Stimulated activated CD8-positive, alpha-beta memory T cell treated with anti-CD3 and anti-CD28 coated beads, Interleukin-7, amount 100 ng/mL, for 24 hours (primary cell): ENCODE data around the gene PRKG1.
"Not testable (repeated sequence)": the region's sequence is repeated elsewhere in the genome, so short reads cannot be mapped to it uniquely, and the experiment has no call there.

Experiments used
- DNase-seq: peaks from one replicate; pipeline ENCODE4 v3.0.0-alpha.2; 2020; ENCODE audit warnings: low read depth

PRKG1 gene

DNA sequence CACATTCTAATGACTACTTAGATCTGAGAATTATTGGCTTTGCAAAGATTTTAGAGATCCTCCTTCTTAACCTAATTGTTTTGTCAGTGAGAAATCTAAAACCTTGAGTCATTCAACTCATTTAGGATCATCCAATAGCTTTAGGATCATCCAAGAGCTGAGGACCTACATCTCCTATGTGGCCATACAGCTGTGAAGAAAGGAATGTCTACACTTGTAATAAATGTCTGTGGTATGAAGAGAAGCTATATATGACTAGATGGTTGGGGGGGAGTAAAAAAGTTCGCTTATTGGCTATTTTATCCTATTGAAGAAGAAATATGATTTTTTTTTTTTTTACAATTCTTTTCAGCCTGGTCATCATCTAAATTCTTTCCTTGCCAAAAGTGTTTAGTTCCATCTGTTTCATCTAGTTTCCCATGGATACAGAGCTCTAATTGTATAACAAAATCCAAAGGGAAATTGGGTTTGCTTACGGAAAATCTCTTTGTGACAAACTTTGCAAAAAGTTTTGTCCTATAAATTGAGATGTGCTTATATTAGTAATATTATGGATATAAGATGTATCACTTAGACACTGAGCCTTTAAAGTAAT lies 196.7 kb downstream of the PRKG1 start:
- DNase-seq, result no peak

DNA sequence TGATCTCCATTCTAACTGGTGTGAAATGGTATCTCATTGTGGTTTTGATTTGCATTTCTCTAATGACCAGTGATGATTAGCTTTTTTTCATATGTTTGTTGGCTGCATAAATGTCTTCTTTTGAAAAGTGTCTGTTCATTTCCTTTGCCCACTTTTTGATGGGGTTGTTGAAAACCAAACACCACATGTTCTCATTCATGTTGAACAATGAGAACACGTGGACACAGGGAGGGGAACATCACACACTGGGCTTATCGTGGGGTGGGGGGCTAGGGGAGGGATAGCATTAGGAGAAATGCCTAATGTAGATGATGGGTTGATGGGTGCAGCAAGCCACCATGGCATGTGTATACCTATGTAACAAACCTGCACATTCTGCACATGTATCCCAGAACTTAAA lies 197.8 kb downstream of the PRKG1 start:
- not testable (repeated sequence) for DNase-seq

DNA sequence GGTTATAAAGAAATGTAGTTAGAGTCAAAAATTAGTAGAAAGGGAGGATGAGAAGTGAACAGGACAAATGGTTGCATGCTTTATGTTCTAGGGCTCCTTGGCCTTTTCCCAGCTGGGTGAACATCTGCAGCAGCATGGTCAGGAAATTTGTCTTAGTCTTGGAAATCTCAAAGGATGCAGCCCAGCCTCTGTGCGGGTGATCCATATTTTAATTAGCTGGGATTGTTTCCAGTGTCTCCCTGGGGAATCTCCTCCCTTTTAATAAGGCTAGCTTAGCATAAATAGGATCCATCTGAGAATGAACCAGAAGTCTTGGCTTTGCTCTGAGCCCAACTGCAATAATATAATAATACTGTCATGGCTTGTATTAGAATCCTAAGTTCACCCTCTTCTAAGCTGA lies 198.3 kb downstream of the PRKG1 start:
- no peak for DNase-seq

- DNase-seq, result no peak
These were observed 199.3 kb downstream of the PRKG1 start for GRCh38 chr10:51273574-51273973.

DNA sequence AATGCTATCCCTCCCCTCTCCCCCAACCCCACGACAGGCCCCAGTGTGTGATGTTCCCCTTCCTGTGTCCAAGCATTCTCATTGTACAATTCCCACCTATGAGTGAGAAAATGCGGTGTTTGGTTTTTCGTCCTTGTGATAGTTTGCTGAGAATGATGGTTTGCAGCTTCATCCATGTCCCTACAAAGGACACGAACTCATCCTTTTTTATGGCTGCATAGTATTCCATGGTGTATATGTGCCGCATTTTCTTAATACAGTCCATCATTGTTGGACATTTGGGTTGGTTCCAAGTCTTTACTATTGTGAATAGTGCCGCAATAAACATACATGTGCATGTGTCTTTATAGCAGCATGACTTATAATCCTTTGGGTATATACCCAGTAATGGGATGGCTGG lies 201.8 kb downstream of the PRKG1 start:
- DNase-seq, result not testable (repeated sequence)

DNA sequence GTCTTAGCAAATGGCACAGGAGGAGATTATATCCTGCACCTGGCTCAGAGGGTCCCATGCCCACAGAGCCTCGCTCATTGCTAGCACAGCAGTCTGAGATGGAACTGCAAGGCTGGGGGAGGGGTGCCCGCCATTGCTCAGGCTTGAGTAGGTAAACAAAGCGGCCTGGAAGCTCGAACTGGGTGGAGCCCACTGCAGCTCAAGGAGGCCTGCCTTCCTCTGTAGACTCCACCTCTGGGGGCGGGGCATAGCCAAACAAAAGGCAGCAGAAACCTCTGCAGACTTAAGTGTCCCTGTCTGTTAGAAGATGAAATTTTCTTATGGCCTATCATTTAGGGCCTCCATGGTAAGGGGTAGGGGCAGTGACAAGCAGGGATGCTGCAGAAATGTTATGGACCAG lies 207.1 kb downstream of the PRKG1 start:
- DNase-seq, result not testable (repeated sequence)

DNA sequence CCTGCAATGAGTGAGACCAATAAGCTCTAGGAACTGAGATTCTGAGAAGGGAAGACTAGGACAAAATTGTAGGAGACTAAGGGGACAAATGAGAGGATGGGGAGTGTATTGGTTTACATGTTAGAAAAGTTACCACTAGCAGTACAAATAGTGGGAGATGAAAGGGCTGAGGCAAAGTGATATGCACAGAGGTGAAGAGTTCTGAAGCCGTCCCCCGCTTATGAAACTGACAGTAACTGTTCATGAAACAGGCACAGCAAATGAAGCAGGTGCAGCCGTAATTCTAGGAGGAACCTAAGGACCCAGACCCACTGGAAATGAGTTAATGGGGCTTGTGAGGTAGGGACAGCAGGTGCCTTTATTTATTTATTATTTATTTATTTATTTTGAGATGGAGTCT lies 211.3 kb downstream of the PRKG1 start:
- no peak for DNase-seq

DNA sequence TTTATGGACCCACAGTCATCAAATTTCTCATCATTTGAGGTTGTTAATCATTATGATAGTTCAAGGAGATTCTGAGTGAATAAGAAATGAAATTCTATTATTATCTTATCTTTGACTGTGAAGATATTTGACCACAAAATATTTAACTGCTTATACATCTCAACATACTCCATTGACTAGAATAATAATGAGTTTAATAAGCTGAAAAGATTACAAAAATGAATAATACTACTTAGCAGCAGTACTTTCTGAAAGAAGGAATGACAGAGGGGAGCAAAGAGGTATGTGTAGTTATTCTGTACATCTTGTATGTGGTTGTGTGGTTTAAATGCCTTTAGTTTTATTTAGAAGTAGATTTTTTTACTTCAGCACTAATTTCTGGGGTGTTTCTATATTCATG lies 214.2 kb downstream of the PRKG1 start:
- no peak for DNase-seq

- no peak for DNase-seq
These were observed 215.2 kb downstream of the PRKG1 start for GRCh38 chr10:51289519-51289918.

- no peak for DNase-seq
These were observed 217.7 kb downstream of the PRKG1 start for GRCh38 chr10:51291961-51292360.

DNA sequence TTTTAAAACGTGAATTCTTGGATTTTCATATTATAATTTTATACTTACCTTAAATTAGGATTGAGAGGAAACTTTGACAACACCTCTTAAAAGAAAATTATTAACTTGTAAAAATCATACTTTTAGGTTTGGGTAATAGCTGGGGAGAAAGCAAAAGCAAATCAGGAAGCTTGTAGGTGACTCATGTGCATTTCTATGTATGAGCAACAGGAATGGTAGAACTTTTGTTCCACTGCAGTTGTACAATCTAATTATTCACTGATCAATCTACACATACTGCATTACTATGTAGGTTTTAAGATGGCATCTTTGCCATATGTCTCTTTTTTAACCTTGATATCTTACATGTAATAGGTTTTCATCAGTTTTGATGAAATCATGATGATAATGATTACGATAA lies 223.2 kb downstream of the PRKG1 start:
- no peak for DNase-seq

DNA sequence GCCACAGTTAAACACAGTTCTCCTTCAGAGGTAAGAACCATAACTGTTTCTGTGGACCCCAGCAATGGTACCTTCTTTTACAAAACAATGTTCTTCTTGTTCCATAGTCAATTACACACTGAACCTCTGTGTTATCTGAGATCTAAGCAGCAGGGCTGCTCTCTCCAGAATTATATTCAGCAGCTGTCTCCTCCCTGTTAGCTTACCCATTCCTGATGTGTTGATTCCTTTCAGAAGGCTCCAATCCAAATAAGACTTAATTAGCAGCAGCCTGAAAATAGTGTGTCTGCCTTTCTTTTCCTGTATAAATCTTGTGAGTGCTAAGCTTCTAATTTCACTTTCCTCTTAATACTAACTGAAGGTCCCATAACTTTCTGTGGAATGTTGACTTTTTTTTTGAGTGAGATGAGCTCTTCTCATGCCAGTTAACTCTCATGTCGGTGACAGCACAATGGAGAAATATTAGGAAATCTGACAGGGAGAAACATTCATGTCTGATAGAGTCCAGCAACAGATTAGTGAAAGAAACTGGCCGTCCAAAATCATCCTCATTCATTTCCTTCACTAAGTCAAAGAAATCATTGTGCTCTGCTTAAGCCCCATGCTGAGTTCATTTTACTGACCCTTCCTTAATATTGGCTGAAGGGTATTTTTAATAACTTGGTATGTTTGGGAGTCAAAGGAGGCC lies 226.5 kb downstream of the PRKG1 start:
- no peak for DNase-seq

GRCh38 chr10:51301644-51302043 lies 227.4 kb downstream of the PRKG1 start:
- DNase-seq, result no peak

DNA sequence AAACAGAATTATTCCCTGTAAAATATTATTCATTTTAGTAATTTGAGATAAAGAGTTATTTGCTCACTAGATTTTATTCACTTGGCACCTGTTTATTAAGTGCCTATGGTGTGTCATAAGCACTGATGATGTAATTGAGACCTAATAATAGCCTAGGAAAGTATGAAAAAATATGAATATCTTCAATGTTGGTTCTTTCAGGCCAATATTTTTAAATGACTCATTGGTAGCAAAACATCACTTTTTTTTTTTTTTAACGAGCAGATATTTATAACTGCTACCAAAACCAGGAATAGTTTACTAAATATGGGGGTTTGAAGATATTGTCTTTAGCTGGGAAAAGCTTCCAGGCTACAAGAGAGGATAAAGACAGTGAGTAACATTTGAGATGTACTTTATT lies 228.0 kb downstream of the PRKG1 start:
- no peak for DNase-seq

DNA sequence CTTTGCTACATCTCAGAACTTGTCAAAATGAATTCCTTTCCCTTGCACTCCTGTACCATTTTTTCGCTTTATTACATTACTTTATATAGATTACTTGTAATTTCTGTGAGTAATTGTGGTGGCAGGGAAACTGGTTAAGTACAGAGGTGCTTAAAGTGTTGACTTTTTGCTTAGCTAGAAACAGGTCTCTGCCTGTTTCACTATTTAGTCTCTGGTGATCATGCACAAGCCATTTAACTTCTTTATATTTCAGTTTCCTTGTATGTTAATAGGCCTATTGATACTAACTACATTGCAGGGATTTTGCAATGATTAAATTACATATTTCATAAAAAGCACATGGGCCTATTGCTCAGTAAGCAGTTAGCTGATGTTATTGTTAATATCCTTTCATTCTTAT lies 233.8 kb downstream of the PRKG1 start:
- no peak for DNase-seq

- DNase-seq, result no peak
These were observed 236.9 kb downstream of the PRKG1 start for GRCh38 chr10:51311228-51311627.

- DNase-seq, result no peak
These were observed 238.5 kb downstream of the PRKG1 start for GRCh38 chr10:51312817-51313216.

GRCh38 chr10:51313251-51313650 lies 239.0 kb downstream of the PRKG1 start:
- DNase-seq, result no peak

DNA sequence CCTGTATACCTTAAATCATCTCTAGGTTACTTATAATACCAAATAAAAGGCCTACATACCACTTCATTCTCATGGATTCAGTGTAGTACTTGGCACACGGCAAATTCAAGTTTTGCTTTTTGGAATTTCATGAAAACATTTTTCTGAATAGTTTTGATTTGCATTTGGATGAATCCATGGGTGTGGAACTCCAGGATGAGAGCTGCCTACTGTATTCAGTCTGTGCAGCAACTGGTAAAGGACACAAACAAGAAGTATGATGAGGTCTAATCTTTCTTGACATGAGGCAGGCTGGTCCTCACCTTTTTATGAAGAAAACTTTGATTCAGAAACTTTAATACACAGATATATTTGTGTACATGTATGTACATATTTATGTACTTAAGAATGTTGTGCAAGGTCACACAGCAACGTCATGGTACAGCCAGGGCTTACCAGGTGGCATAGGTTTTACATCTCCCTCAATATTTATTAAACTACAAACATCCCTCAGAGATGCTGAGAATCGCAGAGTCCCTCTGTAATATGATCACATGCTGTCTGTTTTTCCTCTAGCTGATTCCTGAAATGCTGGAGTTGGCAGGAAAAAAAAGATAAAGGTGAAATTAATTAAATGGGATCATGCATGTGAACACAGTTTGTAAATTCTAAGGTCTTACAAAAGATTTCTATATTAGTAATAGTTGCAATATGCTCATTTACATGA lies 239.6 kb downstream of the PRKG1 start:
- no peak for DNase-seq

DNA sequence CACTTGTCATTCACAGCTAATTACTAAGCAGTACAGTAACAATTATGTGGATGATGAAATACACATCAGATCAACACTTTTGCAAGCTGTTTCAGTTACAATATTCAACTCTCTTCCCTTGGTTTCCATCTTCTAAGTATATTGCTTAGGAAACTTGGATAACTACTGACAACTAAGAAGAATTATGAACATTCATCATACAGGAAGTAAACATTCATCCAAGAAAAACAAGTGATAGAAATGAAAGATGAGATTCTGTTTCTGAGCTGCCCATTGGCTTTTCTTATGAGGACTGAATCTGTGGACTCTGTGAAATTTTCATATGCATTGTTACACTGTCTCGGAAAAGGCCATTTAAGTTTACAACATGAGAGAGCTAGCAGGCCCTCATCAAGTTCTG lies 240.2 kb downstream of the PRKG1 start:
- DNase-seq, result no peak

DNA sequence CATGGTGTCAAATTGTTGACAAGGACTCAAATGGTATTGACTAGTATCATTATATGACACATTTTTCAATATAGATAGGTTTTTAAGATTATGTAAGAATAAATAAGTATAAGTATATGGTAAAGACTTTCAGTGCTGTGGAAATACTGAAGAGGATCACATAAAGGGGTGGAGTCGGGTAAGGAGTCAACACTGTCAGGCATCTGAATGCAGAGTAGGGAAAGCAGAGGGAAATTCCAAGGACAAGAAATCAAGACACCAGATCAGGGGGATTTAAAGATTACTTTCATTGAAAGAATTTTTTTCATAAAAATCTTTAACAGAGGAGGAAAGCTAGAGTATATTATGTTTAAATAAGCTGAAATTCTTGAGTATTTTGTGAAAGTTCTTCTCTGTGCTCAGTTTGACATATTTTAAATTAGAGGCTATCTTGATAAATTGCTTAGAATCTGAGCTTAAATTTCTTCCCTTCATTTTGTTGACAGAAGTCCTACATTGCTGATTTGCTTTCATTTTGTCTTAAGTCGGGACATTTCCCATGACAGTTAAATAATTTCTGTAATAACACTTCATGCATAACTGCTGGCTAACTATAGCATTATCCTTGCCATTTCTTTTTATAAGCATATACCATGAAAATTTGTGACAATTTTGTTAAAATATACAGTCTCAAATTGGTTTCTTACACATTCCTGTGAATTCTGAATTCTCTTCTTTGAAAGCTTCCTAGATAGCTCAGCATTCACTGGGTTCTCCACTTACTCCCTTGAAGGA lies 244.3 kb downstream of the PRKG1 start:
- no peak for DNase-seq

- no peak for DNase-seq
These were observed 244.8 kb downstream of the PRKG1 start for GRCh38 chr10:51319173-51319435.

GRCh38 chr10:51321300-51321699 lies 247.0 kb downstream of the PRKG1 start:
- no peak for DNase-seq
